Measurements from ENCODE around the gene CRADD.

The CRADD gene

GRCh38 chr12:93762059-93762719 is 85.0 kb downstream of the CRADD start:
- DNase-seq (ENCODE audit: low read depth), result peak; percentile 46
- H3K4me3 ChIP-seq (replicated peaks; ENCODE audit: low read depth, low read length), result no peak overlapping the region
- no peak for TF ChIP-seq CTCF (IDR thresholded peaks at IDR 0.05; ENCODE audit: low read length, missing control alignments)

GRCh38 chr12:93762912-93763553 is 85.9 kb downstream of the CRADD start:
- H3K4me3 ChIP-seq (replicated peaks; ENCODE audit: low read depth, low read length), result no peak overlapping the region
- no peak for DNase-seq (ENCODE audit: low read depth)
- no peak for TF ChIP-seq CTCF (IDR thresholded peaks at IDR 0.05; ENCODE audit: low read length, missing control alignments)

- no peak for TF ChIP-seq CTCF (IDR thresholded peaks at IDR 0.05; ENCODE audit: low read length, missing control alignments)
- DNase-seq (ENCODE audit: low read depth), result no peak
- H3K4me3 ChIP-seq (replicated peaks; ENCODE audit: low read depth, low read length), result no peak overlapping the region
Measured at GRCh38 chr12:93763746-93764147, 86.6 kb downstream of the CRADD start.

- no peak for TF ChIP-seq CTCF (IDR thresholded peaks at IDR 0.05; ENCODE audit: low read length, missing control alignments)
- H3K4me3 ChIP-seq (replicated peaks; ENCODE audit: low read depth, low read length), result no peak overlapping the region
- no peak for DNase-seq (ENCODE audit: low read depth)
Measured at GRCh38 chr12:93766371-93766770, 89.2 kb downstream of the CRADD start.

- peak; percentile 85 for DNase-seq (ENCODE audit: low read depth)
- H3K4me3 ChIP-seq (replicated peaks; ENCODE audit: low read depth, low read length), result no peak overlapping the region
- TF ChIP-seq CTCF (IDR thresholded peaks at IDR 0.05; ENCODE audit: low read length, missing control alignments), result peak; percentile 82
Measured at GRCh38 chr12:93766796-93767523, 89.8 kb downstream of the CRADD start.

- H3K4me3 ChIP-seq (replicated peaks; ENCODE audit: low read depth, low read length), result no peak overlapping the region
- no peak for TF ChIP-seq CTCF (IDR thresholded peaks at IDR 0.05; ENCODE audit: low read length, missing control alignments)
- DNase-seq (ENCODE audit: low read depth), result no peak
Measured at GRCh38 chr12:93767524-93767863, 90.3 kb downstream of the CRADD start.
